Midbrain (tissue), 1 donor: Measurements from ENCODE around the gene PARM1.

ENCODE experiments used
- DNase-seq: peaks from one replicate; lab custom pipeline; 2025; lab: John Stamatoyannopoulos, UW

Gene PARM1

DNA sequence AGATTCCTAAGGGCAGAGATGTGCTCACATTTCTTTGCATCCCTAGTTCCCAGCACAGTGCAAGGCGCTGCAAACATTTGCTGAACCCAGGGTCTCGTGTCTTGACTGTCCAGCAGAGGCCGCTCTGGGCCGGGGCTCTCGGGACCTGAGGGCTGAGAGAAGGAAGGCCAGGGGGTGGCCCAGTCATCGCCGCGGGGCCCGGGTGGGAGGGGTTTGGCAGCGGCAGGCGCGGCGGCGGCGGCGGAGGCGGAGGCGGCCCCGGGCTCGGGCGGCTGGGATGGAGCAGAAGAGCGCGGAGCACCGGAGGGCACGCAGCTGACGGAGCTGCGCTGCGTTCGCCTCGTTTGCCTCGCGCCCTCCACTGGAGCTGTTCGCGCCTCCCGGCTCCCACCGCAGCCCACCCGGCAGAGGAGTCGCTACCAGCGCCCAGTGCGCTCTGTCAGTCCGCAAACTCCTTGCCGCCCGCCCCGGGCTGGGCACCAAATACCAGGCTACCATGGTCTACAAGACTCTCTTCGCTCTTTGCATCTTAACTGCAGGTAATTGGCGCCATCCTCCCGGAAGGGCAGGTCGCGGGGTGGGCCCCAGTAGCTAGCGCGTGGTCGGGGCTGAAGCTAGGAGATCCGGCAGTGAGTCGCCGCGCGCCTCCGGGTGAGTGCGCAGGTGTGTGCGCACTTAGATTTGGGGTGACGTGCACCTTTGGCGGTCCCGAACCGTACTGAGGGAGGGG is at the start of gene PARM1:
TSS of gene PARM1 (plus strand) at position 285 of the 730 bp plus-strand sequence. CDS start at position 497, 212 bp downstream.
- peak; percentile 89 for DNase-seq

GRCh38 chr4:74884266-74884665 is 48.6 kb upstream of the PARM1 start:
- no peak for DNase-seq

GRCh38 chr4:74886484-74886883 is 46.4 kb upstream of the PARM1 start:
- DNase-seq = no peak

DNA sequence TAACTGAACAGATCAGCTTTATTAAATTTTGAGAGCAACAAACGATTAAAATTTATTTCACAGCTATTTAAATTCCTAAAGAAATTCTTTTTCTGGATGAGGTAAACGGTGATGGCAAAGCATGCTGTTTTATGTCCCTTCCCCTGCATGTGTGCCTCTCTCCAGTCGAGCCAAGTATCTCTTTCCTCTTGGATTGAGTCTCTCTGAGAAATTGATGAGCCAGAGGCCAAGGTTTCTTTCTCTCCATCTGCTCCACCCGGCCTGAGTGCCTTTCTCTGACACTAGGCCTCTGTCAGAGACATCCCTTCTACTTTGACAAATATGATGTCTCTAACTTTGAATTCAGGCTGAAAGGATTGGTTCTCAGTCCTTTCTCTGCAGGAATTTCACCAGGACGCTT is 42.6 kb upstream of the PARM1 start:
- DNase-seq = no peak

DNA sequence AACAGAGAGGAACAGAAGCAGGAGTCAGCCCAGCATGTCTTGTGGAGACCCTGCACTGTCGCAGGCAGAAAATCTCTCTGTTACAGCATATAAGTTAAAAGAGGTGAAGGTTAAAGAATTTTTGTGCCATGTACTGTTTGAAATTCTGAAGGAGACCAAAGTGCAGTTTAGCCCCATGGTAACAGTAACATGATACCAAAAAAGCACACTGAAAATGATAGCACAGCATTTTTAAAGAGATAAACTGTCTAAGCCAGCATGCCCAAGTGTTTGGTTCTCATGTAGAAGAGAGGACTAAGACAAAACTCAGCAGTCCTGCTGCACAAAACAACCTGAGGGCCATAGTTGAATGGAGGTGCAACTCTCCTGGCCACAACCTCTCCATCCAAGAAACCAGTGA is 41.9 kb upstream of the PARM1 start:
- no peak for DNase-seq

DNA sequence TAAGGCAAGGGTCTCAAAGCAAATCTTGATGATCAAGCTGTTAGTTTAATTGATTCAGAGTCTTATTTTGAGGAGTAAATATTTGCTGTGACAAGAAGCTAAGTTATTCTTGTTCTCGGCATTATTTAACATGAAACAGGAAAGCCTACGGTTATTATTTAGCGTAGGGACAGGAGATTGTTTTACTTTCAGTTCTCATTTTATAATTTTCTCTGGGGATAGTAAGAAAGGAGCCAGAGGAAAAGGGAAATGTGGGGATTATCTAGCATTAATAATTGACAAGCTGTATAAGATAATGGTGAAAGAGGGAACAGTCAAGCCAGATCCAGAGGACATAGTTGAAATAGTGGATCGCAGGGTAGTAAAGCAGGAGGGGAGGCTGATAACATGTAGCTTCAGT is 39.7 kb upstream of the PARM1 start:
- DNase-seq = no peak

GRCh38 chr4:74896595-74896994 is 36.3 kb upstream of the PARM1 start:
- no peak for DNase-seq

GRCh38 chr4:74897386-74897785 is 35.5 kb upstream of the PARM1 start:
- DNase-seq = no peak

DNA sequence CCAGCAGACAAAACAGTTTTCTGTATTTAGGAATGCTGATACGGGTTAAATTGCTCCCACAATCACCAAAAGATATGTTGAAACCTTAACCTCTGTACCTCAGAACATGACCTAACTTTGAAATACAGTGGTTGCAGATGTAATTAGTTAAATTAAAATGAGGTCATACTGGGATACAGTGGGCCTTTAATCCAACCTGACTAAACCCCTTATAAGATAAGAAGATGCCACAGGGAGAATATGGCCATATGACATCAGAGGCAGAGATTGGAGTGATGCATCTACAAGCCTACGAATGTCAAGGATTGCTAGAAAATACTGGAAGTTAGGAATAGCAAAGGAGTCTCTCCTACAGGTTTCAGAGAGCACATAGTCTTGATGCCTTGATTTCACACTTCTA is 32.1 kb upstream of the PARM1 start:
- DNase-seq = no peak

DNA sequence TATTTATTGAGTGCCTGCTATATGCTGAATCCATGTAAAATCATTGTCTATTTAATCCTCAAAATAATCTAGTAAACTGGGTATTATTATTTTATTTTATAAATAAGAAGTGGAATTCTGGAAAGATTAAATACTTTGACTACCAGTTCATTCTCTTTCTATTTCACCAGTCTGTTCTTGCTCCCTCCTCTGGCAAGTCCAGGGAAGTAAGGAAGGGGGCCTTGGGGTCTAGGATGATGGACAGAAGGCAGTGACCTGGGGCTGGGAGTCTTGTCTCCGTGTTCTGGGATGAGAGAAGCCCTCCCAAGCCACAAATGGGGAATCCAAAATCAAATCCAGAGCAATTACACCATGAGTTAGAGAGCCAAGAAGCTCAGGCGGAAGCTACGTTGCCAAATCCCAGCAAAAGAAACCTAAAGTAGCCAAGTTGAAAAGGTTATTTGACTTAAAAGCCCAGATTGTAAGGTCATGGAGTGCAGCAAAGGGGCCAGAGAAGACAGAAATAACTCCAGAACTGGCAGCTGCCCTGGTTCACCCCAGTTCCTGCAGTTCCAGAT is 28.3 kb upstream of the PARM1 start:
- DNase-seq = no peak

GRCh38 chr4:74906771-74907170 is 26.1 kb upstream of the PARM1 start:
- no peak for DNase-seq

- no peak for DNase-seq
Measured at GRCh38 chr4:74919783-74920182, 13.1 kb upstream of the PARM1 start.

DNA sequence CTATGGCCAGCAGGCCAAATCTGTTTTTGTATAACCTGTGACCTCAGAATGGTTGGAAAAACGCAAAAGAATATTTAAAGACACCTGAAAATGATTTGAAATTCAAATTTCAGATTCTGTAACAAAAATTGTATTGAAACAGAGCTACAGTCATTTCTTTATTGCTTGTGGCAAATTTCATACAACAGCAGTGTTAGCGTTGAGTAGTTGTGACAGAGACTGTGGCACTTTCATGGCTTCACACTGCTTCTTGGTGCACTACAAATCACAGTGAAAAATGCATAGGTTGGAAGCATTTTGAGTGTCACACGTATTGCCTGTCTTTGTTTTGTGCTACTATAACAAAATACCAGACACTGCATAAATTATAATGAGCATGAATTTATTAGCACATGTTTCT is 12.2 kb upstream of the PARM1 start:
- no peak for DNase-seq

DNA sequence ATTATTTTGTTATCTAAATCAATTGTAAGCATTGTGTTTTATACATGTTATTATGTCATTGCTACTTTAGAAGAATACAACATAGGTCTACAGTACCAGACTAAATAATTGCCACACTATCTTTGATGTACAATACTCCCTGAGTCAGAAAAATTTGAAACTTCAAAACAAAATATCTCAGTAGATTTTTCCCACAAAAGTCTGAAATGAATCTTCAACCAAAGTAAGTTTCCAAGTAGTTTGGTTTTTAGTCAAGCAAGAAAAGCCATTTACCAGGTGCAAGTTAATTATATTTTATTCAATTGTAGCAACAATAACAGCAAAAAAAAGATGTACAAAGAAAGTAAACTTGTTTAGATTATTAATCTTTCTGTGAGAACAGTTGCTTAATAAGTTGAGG is 11.4 kb upstream of the PARM1 start:
- no peak for DNase-seq

GRCh38 chr4:74926007-74926406 is 6.9 kb upstream of the PARM1 start:
- DNase-seq = no peak

DNA sequence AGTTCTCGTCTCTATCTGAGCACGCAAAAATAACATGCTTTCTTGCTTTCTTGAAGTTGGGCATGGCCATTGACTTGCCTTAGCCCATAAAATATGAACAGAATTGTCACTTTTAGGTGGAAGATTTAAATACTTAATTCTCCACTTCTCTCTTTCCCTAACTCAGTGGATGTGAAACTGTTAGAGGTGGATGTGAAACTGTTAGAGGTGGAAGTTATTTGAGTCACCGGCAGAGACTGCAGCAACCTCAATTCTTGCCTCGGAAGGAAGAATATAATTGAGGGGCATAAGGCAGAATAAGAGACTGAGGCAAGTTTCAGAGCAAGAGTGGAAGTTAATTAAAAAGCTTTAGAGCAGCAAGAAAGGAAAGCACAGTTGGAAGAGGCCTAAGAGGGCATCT is 2.8 kb upstream of the PARM1 start:
- no peak for DNase-seq

DNA sequence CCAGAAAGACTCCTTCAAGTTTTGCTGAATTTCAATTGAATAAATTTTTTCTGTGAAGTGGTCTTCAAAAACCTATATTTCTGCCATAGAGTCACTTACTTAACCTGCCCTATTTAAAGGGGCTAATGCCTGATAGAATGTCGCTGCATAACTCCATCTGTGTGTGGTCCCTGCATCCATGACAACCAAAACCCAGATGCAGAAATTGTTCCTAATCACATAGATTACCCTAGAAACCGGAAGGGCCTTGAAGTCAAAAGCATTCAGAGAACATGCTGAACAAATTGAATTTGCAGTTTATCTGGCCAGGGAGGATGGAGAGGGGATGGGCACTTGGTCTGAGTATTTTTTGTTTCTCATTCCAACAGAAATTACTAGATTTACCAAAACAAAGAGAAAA is 1.5 kb upstream of the PARM1 start:
- DNase-seq = no peak

- DNase-seq = no peak
Measured at GRCh38 chr4:74932010-74932409, 906 bp upstream of the PARM1 start.

DNA sequence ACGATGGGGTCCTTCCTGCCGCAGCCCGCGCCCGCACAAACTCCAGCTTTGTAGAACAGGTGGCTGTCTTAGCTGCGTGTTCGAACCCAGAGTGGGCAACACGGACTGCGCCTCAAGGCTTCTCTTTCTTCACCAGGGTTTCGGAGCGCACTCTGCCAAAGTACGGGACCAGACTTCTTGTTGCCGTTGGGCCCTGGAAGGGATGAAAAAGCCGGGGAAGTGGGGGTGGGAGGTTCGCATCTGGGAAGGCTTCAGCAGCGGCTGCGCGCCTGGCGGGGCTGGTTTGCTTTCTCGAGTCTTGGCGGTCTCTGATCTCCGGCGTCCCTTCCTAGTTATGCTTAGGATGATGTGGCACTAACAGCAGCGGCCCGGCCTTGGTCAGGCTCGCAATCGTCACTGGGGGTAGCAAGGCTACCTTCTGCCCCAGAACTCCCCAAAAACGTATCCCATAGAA is 673 bp downstream of the PARM1 start:
- DNase-seq = no peak

DNA sequence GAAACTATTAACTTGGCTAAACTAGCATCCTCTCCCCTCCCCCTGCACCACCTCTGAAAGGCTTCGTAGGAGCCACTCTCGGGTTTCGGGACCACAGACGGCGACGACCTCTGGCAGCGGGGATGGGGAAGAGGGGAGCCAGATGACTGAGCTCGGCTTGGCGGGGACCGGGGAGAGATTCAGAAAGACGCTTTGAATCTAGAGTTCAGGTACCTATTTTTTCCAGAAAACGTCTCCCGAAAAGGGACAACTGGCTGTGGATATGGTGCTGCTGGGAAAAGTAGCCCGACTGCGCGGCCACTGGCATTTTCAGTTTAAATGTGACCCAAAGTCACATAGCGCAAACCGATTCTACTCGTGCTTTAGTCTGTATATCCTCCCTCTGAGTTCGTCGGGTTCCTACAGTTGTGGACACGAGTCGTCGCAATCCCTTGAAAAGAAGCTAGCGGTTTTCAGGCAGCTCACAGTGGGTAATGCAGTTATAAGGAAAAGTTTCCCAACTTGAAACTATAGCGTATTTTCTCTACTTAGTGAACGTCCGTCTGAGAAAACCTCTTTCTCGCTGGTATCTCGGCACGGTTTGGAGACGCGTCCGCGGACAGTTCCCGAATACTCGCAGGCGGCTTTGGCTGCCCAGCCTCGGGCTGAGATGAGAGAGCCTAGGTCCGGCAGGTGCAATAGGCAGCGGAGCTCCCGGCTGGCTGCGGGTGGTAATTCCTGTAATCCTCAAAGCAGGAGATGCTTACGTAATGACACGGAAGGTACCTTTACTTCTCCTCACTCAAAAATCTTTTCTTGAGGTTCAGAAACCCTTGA is 1.3 kb downstream of the PARM1 start:
- peak; percentile 53 for DNase-seq

DNA sequence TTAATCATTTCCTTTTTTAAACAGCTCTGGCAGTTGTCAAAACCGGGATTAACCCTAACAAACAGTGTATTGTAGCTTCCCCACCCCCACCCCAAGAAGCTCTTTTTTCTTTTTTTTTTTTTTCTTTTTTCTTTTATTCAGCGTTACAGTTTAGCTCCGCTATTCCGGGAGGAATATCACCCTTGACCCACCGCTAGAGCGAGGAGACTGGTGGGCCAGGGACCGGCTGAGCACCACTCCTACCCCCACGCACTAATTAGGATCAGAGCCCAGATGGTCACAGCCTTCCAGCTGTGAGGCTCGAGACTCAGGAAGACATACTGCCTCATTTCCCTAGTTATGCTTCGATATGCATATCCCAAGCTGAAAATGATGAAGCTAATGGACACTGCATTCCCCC is 2.0 kb downstream of the PARM1 start:
- no peak for DNase-seq

DNA sequence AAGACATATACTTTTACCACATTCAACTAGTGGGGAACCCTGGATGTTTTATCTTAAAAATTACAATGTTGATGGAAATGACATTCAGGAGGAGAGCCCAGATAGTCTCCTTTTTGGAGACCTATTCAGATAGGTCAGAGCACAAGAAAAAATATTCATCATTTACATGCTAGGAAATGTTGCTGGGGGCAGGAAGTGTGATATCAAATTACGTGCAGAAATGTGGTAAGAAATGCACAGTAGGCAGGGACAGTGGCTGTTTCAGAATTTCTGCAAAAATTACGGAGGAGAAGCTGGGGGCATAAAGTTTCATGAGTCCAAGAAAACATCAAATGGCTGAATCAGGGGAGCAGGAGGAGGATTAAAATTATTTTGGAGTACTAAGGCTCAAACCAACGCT is 8.2 kb downstream of the PARM1 start:
- no peak for DNase-seq

GRCh38 chr4:74942251-74942917 is 9.5 kb downstream of the PARM1 start:
- no peak for DNase-seq
